HG03439 (cell line): ENCODE measurements around the gene ALDOA.
A peak's percentile ranks its signal among the peaks of the same experiment; 100 is the strongest.
"Not testable (repeated sequence)": the region's sequence is repeated elsewhere in the genome, so short reads cannot be mapped to it uniquely, and the experiment has no call there.

Experiments used
- ATAC-seq: cut with Tn5 transposase; IDR thresholded peaks from one replicate; pipeline ENCODE4 v1.9.1; 2021; ENCODE audit warnings: mild to moderate bottlenecking, moderate library complexity; ENCODE audit not compliant: unreplicated experiment

The ALDOA gene

GRCh38 chr16:30065102-30065942 lies at the start of gene ALDOA:
Gene ALDOA (plus strand): TSS chr16:30065760. CDS start chr16:30066898, 1,138 bp downstream.
- ATAC-seq, result peak; percentile 72

DNA sequence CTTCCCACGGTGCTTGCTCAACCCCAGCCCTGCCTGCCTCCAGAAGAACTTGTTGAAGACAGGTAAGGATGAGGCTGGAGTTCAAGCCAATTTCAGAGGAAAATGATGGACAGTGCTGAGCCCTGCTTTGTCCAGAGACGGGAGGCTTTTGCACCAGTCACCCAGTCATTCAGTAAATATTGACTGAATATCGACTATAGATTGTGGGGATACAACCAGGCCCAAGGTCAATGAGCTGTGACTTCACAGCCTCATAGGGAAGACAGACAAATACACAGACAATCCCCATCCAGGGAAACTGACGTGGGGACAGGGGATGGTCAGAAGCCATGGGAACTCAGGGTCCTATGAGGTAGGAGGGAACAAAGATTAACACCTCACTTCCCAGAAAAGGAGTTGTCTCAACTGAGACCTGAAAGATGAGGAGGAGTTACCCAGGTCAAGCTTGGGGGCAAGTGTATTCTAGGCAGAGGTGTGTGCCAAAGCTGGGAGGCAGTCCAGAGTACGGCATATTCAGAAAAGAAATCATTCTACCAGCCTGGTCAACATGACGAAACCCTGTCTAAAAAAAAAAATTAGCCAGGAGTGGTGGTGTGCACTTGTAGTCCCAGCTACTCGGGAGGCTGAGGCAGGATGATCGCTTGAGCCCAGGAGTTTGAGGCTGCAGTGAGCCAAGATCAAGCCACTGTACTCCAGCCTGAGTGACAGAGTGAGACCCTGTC lies 48.8 kb upstream of the ALDOA start:
- ATAC-seq, result no peak

DNA sequence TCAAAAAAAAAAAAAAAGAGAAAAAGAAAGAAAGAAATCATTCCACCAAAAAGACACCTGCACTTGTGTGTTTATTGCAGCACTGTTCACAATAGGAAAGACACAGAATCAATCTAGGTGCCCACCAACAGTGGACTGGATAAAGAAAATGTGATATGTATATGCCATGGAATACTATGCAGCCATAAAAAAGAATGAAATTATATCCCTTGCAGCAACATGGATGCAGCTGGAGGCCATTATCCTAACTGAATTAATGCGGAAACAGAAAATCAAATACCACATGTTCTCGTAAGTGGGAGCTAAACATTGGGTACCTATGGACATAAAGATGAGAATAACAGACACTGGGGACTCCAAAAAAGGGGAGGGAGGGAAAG lies 48.3 kb upstream of the ALDOA start:
- ATAC-seq, result no peak

DNA sequence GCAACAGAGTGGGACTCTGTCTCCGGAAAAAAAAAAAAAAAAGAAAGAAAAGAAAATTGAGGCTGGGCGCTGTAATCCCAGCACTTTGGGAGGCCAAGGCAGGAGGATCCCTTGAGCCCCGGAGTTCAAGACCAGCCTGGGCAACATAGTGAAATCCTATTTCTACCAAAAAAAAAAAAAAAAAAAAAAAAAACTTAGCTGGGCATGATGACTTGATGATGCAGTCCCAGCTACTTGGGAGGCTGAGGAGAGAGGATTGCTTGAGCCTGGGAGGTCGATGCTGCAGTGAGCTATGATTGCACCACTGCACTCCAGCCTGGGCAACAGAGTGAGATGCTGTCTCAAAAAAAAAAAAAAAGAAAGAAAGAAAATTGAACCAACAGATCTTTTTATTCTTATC lies 47.6 kb upstream of the ALDOA start:
- ATAC-seq, result not testable (repeated sequence)

GRCh38 chr16:30018731-30019158 lies 46.8 kb upstream of the ALDOA start:
- no peak for ATAC-seq

GRCh38 chr16:30022887-30023286 lies 42.7 kb upstream of the ALDOA start, which contains the start of gene C16orf92:
Gene C16orf92 (plus strand): TSS chr16:30023198. CDS start chr16:30023341, 143 bp downstream.
- ATAC-seq, result no peak

- ATAC-seq, result no peak
Measured at GRCh38 chr16:30023586-30023985, 42.0 kb upstream of the ALDOA start.

DNA sequence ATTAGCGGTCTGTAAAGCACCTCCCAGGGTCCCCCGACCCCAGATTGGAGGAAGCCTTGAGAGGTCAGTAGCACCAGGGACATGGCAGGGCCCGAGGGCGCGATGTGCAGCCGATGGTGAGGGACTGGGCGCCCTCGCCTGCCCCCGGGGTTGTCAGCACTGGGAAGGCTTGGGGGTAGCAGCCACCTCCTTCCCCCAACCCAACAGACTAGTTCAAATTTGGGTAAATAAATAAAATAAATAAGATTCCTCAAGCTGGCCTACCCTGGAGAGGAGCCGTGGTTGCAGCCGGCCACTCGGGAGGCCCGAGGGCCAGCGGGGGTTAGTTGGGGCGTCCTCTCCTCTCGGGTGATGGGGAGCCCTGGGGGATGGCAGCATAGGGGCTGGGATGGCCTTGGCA lies 41.1 kb upstream of the ALDOA start:
- ATAC-seq, result no peak

DNA sequence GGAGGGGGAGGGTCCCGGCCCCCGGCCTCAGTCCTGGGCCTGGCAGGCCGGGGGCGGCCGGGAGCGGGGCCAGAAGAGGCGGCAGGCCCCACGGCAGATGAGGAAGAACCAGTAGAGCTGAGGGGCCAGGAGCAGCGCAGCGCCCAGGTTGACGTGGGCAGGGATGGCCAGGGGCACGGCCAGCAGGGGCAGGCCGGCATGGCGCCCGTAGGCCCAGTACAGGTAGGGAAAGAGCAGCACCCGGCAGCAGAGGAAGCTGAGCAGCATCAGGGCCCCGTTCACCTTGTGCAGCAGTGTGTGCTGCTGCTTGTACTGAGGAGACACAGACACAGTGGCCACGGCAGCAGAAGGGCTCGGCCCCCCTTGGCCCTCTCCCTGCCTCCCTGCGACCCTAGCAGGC lies 40.4 kb upstream of the ALDOA start:
- ATAC-seq, result no peak

DNA sequence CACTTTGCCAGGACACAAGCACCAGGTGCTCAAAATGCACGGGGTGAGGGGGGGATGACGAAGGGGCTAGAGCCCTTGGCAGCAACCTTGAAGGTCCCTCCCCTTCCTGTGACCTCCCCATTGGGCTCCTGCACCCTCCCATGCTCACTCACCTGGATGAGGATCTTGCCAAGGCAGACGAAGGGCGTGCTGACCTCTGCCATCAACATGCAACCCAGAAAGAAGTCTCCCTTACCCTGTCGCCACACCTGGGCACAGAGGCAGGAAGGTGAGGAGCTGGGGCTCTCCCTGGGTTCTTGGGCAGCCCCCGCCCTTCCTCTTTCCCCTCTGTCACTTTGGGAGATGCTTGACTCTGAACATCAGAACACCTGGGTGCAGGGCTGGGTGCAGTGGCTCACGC lies 40.0 kb upstream of the ALDOA start:
- ATAC-seq, result no peak

DNA sequence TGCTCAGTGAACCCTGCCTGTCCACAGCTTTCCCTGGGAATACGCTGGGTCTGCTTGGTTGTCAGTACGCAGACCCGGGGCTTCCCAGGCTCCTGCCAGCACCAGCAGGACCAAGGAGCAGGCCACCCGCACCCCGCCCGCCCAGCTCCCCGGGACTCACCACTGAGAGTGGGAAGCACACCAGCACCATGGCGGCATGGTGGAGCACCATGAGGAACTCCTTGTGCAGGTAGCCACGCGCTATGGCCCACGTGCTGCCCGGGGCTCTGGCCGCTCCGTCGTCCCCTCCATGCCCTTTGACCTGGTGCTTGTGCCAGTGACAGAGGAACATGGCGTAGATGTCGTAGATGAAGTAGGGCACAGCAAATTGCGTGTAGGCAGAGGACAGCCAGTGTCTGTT lies 39.1 kb upstream of the ALDOA start:
- ATAC-seq, result no peak

DNA sequence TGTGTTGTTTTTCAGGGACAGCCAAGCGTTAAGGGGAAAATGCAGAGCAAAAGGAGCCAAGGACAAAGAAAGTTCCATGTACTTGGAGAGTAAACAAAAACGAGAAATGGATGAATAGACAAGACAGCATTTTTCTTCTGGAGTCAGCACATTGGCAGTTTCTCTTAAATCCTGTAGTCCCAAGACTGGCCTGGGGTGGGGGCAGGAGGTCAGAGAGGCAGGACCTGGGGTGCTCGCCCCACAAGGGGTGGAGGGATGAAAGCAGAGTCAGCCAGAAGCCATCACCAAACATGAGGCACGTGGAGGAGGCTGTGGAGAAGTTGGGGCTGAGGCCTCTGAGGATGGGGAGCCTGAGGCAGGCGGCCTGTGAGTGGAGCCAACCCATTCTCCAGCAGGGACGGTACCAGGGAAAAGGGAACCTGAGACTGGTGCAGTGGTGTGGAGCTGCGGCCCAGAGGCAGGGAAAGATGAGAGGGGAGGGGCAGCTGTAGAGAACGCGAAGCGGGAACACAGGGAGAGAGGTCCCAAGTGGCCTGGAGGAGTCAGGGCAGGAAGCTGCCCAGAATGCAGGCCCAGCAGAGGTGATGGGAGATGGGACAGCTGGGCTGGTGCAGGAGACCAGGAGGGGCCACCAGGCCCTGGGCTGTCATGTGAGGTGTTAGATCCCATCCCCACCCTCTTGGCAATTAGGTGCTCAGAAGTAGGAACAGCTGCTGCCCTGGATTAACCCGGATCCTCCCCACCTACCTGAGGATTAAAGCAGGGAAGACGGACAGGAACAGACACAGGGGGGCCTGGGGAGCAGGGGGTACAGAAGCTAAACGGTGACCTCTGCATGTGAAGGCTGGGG lies 37.7 kb upstream of the ALDOA start:
- no peak for ATAC-seq

- ATAC-seq, result no peak
Measured at GRCh38 chr16:30028438-30029076, 37.0 kb upstream of the ALDOA start.

- ATAC-seq, result no peak
Measured at GRCh38 chr16:30030011-30030685, 35.4 kb upstream of the ALDOA start.

GRCh38 chr16:30030841-30031413 lies 34.6 kb upstream of the ALDOA start, which contains the start of gene TLCD3B:
Gene TLCD3B (minus strand): TSS chr16:30031271. CDS start chr16:30030527, 744 bp downstream.
- ATAC-seq, result no peak

- no peak for ATAC-seq
Measured at GRCh38 chr16:30031477-30031918, 34.1 kb upstream of the ALDOA start.

DNA sequence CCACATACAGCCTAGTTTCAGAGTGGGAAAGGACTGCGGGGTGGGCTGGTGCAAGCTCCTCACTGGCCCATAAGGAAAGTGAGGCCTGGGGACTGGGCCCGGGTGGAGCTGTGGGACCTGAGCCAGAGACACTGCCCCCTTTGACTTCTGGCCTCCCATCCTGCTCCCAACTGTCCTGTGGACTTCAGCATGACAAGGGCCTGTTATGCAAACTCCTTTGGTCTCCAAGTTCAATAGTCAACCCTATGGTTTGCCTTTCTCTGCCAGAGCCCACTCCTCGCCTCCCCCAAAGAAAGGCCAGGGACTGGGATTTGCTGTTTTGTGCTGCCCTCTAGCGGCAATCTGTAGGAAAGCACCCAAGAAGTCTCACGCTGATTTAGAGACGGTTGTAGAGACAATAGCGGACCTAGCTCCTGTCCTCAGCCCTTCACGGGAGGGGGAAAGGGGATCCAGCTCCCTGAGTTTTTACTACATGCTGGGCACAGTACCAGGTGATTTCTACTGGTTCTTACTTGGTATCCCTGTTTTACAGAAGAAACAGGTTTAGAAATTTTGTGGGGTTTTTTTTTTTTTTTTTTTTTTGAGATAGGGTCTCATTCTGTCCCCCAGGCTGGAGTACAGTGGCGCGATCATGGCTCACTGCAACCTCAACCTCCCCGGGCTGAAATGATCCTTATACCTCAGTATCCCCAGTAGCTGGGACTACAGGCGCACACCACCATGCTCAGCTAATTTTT lies 33.3 kb upstream of the ALDOA start:
- no peak for ATAC-seq

- no peak for ATAC-seq
Measured at GRCh38 chr16:30033270-30033669, 32.3 kb upstream of the ALDOA start.

GRCh38 chr16:30040221-30040620 lies 25.3 kb upstream of the ALDOA start:
- no peak for ATAC-seq
